Endothelial cell of umbilical vein (primary cell): ENCODE results near the gene SLC30A2.

Source experiments
- EZH2 ChIP-seq: IDR thresholded peaks from 2 replicates; pipeline ENCODE4 v1.6.1; 2012; ENCODE audit warnings: borderline replicate concordance, low read depth, mild to moderate bottlenecking, moderate library complexity, low read length, inconsistent platforms; ENCODE audit not compliant: severe bottlenecking
- FOS ChIP-seq: IDR thresholded peaks from 2 replicates; pipeline ENCODE4 v1.6.1; 2011; ENCODE audit warnings: mild to moderate bottlenecking, low read length, moderate library complexity, borderline replicate concordance; ENCODE audit not compliant: insufficient read depth
- MYC ChIP-seq: IDR thresholded peaks from one replicate; pipeline ENCODE4 v1.6.1; 2011; ENCODE audit warnings: mild to moderate bottlenecking, low read depth, low read length
- POLR2A ChIP-seq: IDR thresholded peaks from 2 replicates; pipeline ENCODE4 v1.6.1; 2012; ENCODE audit warnings: low read depth, mild to moderate bottlenecking, control low read depth, low read length
- POLR2AphosphoS5 ChIP-seq: IDR thresholded peaks from 2 replicates; pipeline ENCODE4 v1.6.1; 2012; ENCODE audit warnings: low read depth, mild to moderate bottlenecking, control low read depth, low read length, moderate library complexity; ENCODE audit not compliant: insufficient read depth
- TF ChIP-seq, protein P1 (sequence below), 2 donors: IDR thresholded peaks; 1 replicate in 1 of 2; 2 replicates in 1 of 2; pipeline ENCODE4 v1.5.1; 2011; ENCODE audit warnings: low read length in 2 of 2, mild to moderate bottlenecking in 2 of 2, moderate library complexity in 2 of 2, control low read depth in 1 of 2, inconsistent platforms in 1 of 2, low read depth in 1 of 2; ENCODE audit not compliant: insufficient read depth in 1 of 2; ENCODE audit errors: extremely low read depth in 1 of 2
- TF ChIP-seq, protein P2 (sequence below): IDR thresholded peaks from 2 replicates; pipeline ENCODE4 v1.6.1; 2011; ENCODE audit not compliant: insufficient read depth, insufficient read length

DNA sequence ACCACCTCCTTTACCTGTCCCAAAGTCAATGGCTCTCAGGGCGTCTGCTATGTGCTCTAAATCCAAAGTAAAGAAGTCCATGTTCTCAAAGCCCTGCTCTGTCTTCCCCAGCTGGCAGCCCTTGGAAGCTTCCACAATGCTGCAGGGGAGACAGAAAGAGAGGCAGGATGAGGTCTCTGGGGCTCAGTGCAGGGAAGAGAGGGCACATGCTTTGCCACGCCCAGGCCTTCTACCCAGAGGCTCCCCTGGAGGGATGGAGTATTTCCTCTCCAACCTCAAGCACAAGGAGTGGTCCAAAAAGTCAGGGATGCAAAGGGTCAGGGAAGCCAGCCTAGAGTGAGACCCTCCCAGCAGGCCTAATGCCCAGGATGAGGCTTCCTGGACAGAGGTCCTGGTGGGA is 11.3 kb upstream of the SLC30A2 start:
- TF ChIP-seq POLR2A (no peak), POLR2AphosphoS5 (no peak), EZH2 (no peak), MYC (no peak), FOS (no peak)
- TF ChIP-seq, protein P1, sequence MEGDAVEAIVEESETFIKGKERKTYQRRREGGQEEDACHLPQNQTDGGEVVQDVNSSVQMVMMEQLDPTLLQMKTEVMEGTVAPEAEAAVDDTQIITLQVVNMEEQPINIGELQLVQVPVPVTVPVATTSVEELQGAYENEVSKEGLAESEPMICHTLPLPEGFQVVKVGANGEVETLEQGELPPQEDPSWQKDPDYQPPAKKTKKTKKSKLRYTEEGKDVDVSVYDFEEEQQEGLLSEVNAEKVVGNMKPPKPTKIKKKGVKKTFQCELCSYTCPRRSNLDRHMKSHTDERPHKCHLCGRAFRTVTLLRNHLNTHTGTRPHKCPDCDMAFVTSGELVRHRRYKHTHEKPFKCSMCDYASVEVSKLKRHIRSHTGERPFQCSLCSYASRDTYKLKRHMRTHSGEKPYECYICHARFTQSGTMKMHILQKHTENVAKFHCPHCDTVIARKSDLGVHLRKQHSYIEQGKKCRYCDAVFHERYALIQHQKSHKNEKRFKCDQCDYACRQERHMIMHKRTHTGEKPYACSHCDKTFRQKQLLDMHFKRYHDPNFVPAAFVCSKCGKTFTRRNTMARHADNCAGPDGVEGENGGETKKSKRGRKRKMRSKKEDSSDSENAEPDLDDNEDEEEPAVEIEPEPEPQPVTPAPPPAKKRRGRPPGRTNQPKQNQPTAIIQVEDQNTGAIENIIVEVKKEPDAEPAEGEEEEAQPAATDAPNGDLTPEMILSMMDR (IDR thresholded peaks at IDR 0.05; ENCODE audit: extremely low read depth in 1 of 2, insufficient read depth in 1 of 2, low read depth in 1 of 2, low read length in 2 of 2), result no peak
- TF ChIP-seq, protein P2, sequence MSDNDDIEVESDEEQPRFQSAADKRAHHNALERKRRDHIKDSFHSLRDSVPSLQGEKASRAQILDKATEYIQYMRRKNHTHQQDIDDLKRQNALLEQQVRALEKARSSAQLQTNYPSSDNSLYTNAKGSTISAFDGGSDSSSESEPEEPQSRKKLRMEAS, result no peak
